GM21786 (cell line): Measurements from ENCODE around the gene TAS2R60.
A peak's percentile ranks its signal among the peaks of the same experiment; 100 is the strongest.
"Not testable (repeated sequence)": the region's sequence is repeated elsewhere in the genome, so short reads cannot be mapped to it uniquely, and the experiment has no call there.

Experiments used
- ATAC-seq: cut with Tn5 transposase; IDR thresholded peaks from one replicate; pipeline ENCODE4 v1.9.1; 2021; ENCODE audit not compliant: unreplicated experiment

Gene TAS2R60

DNA sequence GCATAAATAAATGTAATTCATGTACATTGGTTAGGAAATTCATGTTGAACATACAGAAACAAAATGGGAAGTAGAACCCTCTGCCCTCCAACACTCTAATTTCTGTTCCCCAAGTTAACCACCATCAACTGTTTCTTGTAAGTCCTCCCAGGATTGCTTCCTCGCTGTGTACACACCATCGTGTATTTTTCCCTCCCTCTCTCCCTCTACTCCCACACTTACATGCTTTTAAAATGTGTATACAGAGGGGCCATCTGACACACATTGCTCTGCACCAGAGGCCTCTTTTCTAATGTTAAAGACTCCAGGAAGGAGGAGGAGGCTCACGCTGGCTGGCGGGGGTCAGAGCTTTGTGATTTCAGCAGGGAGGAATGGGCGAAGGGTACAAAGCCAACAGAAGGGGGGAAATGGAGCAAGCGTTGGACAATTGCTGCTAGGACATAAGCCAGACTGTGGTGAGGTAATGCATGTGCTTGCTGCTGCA, 32.7 kb upstream of the TAS2R60 start:
- ATAC-seq = no peak

DNA sequence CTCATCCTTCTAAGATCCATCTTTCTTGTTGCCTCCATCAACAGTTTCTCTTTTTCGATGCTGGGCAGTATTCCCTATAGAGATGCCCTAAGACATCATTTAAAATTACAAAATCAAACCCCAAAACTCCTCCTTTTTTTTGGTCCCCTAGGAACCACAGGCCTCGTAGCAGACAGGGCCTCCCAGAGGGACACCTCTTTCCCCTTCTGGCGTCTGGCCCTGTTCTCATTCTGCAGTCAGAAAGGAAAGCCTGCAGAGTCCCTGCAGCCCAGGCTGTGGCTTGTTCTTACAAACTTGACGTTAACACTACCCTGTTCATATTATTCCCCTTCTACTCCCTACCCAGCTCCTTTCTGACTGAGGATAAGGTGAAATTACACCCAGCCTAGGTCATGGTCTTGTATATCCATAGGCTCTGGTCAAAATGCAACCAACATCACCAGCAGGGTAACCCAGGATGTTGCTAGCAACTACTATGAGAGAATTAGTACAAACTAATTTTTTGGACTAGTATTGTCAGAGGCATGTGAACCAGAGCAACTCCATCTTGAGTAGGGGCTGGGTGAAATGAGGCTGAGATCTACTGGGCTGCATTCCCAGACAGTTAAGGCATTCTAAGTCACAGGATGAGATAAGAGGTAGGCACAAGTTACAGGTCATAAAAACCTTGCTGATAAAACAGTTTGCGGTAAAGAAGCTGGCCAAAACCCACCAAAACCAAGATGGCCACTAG, 31.1 kb upstream of the TAS2R60 start:
- ATAC-seq = no peak

DNA sequence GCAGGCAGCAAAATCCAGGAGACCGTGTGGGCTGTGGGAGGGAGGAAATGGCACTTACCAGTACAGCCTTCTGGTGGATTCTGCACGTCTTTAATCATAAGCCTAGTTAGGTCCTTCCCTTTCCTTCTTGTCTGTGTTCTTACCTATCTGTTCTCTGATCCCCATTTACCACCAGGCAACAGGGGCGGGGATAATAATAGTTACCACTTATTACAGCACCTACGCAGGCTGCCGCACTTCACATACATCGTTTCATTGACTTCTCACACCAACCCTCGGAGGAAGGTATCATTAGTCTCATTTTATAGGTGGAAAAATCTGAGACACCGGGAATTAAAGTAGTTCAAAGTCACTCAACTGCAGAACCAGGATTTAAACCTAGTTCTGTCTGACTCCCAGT, 30.1 kb upstream of the TAS2R60 start:
- no peak for ATAC-seq

DNA sequence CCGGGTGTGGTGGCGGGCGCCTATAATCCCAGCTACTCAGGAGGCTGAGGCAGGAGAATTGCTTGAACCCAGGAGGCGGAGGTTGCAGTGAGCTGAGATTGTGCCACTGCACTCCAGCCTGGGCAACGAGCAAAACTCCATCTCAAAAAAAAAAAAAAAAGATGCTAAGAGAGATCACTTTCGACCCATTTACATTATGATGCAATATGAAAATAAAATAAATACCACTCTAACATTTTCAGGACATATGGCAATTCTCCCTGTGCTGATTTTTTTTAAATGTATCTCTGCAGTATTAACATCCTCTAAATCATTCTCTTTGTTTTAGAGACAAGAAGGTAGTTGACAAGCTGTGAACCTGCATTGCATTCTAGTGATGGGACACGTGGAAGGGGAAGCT, 28.0 kb upstream of the TAS2R60 start:
- not testable (repeated sequence) for ATAC-seq

DNA sequence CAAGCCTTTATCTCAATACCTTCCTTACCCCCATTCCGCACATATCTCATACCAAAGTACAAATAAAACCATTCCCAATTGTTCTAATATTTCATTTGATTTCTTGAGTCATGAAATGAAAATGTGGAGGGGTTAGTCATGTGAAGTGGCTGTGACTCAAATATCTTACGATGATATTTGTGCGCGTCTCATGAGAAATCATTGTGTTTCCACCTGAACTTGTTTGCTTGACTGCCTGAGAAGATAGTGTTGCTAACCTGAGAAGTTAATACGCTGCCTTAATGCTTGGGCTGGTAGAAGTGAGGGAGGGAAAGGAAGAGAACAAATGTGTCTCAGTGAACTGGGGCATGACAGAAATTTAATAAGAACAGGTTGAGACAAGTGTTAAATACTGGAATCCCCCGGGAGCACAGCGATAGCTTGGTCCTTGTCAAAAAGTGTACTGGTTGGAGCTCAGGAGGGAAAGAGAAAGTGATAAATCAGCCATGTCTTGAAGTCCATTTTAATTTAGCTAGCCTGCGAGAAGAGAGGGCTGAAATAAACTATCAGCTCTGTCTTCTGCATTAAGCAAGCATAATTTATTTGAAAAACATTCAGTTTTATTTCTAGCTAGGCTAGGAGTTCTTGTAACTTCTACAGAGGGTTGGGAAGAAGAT, 27.4 kb upstream of the TAS2R60 start:
- no peak for ATAC-seq

DNA sequence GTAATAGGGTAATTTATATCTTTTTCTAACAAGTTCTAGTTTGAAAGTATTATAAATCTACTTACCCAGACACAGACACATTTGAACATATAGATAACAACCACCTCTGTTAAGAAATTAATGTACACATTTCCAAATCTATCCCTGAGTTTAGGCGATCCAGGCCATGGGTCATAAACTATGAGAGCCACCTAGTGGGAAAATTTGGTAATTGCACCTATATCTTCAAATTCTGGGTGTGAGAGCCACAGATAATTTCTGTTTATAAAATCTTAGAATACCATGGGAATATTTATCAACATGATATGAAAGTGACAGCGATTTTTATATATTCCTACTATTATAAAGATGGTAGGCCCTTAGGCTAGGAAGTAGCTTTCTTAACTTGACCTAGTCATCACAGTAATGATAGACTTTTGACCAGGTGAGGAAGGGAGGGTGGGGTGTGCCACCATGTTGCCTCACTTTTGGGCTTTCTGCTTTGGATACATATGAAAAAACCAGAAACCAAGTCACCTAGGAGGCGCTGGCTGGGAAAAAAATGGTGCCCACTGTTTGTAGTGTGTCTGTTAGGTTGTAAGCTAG, 26.6 kb upstream of the TAS2R60 start:
- ATAC-seq = peak; percentile 59

DNA sequence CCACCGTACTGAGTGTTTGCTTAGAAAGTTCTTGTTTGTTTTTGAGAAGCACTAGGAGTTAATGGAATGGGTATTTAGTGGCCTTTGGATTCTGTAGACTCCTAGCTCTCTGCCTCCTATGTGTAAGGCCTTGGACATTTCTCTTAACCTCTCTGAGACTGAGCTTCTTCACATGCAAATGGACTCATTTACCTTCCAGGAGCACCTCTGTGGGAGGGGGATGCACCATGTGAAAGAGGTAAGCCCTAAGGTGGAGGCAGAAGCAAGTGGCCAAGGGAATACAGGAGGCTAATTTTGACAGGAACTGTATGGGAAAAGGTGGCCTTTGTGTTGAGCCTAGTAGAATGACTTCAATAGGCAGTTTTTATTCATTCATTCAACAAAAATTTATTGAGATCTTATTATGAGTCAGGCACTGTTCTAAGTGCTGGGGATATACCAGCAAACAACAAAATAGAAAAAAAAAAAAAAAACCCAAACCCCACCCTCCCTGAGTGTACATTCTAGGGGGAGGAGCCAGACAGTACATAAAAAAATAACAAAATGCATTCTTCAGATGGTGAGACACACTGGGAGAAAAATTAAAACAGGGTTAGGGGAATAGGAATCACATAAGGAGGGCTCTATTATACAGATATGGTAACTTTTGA, 25.4 kb upstream of the TAS2R60 start:
- ATAC-seq = no peak

DNA sequence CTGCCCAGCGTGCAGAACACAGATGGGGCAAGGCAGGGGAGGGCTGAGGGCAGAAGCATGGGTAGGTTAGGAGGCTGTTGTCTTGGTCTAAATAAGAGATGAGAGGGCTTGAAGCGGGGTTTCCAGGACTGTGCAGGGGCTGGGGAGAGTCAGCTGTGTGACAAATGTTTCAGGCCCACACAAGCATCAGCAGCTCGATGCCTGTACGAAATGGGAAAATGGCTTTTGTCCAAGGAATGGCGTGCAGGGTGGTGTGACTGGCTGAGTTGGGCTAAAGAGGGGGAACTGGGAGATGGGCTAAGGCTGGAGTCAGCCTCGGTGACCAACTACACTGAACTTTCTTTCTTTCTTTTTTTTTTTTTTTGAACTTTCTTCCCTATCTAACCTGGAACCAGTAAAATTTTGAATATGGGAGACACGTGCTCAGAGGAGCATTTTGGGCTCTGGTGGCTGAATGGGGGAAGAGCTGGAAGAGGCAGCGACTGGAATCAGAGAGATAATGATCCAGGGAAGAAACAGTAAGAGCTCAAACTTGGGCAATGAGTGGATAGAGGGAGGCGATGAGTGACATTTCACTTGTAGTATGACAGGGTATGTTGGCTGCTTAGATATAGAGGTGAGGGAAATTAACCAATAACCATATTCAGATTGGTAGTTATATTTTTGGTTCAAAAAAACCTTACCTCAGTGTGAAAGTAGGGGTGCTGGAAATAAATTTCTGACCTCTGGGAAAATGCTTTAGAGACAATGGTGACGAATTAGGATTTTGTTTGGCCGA, 24.4 kb upstream of the TAS2R60 start:
- no peak for ATAC-seq

DNA sequence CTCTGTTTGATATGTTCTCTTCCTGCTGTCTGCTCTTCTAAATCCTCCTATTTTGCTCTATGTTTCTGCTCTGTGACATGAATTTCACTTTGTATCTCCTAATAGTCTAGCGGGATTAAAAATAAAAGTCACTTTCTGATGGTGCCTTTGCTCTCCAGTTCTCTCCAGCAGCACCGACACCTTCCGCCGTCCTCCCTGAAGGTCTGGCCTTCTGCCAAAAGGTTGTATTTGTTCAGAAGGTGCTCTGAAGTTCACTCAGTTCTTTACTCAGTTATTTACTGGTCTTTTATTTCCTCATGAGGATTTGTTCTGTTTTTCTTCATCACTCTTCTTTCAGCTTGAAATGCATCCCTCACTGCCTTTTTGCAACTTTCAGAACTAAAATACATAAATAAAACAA, 23.4 kb upstream of the TAS2R60 start:
- no peak for ATAC-seq

DNA sequence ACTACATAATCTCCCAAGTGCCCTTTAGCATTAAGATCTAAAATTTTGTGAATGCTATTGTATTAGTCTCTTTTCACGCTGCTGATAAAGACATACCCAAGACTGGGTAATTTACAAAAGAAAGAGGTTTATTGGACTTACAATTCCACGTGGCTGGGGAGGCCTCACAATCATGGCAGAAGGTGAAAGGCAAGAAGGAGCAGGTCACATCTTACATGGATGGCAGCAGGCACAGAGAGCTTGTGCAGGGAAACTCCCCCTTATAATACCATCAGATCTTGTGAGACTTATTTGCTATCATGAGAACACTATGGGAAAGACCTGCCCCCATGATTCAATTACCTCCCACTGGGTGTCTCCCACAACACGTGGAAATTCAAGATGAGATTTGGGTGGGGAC, 22.6 kb upstream of the TAS2R60 start:
- not testable (repeated sequence) for ATAC-seq

DNA sequence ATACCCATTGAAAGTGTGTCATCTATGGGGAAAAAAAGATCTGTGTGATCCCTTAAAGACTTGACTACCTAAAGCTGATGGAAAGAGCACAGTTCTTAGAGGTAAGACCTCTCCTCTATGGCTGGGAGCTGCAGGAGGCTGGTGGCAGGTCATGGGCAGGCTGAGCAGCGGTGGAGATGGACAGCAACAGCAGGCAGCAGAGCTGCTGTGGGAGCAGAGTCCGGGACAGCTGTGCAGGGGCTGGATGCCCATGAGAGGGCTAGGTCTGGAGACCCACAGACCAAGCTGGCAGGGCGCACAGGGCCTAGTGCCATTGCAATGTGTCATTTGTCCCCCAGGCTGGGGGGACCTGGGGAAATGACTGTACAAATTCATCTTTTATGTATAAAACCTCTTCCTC, 21.2 kb upstream of the TAS2R60 start:
- no peak for ATAC-seq

DNA sequence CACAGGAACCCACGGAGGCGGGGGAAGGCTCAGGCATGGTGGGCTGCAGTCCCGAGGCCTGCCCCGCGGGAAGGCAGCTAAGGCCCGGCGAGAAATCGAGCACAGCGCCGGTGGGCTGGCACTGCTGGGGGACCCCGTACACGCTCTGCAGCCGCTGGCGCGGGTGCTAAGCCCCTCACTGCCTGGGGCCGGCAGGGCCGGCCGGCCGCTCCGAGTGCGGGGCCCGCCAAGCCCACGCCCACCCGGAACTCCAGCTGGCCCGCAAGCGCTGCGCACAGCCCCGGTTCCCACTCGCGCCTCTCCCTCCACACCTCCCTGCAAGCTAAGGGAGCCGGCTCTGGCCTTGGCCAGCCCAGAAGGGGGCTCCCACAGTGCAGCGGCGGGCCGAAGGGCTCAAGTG, 18.8 kb upstream of the TAS2R60 start:
- not testable (repeated sequence) for ATAC-seq

DNA sequence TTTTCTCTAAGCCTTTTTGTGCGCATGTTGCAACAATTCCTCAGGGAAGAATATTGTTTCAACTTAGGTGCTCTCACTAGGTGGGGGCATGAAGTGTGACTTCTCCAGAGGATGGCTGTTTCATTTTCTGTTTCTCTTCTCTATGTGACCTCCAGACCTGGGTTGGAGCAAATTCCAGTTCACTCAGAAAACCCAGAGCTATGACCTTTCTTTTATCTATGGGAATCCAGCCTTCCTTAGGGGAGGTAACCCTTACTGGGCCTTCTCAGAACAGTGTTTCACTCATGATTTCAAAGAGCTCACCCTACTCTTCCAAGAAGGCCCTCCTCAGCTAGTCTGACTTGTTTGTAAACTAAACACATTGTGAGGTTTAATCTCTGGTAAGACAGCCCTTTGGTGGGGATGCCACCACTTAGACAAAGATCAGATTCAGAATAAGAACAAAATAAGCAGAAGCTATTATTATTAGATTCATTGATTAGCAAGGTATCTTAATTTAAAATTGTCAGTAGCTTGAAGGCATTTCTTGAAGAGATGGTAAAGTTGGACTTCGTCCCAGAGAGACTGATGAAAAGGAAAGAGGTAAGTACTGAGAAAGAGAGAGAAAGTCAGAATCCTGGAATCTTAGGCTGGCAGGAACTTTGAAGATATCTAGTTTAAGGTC, 16.6 kb upstream of the TAS2R60 start:
- ATAC-seq = no peak

DNA sequence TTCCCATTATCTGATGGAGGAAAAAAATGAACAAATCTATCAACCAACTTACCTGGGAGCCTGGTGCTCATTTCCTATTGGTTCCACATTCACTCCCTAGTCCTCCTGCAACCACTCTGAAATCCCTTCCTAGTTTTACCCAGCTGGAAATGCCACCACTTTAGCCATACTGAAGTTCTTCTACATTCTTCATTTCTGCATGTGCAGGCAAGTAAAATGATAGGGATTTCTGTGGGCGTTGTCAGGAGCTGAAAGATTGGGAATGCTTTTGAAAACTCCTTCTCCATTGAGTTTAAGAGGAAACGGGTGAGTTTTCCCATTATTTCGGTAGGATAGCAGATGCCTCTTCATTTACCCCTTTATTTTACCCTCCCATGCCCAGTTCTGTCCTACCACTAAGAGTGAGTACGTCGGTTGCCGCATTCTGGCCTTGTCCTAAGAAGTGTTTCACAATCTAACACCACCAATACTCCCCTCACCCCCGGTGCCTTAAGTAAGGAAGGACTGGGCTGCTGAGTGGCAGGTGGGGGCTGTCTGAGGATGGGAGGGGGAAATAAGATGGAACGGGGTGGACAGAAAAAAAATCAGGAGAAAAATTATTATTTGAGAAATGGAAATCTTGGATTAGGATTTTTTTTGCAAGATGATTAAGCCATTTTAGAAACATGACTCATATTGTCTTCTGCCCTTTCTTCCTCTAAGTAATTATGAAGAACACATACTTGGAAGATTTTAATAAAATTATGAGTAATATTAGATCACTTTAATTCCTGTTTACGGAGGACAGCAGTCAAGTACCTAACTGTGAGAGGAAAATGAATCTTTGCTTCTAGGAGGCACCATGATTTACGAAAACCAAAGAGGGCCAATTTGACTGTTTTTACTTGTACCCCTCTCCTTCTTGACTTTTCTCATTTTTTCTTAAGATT, 13.2 kb upstream of the TAS2R60 start:
- ATAC-seq = no peak

DNA sequence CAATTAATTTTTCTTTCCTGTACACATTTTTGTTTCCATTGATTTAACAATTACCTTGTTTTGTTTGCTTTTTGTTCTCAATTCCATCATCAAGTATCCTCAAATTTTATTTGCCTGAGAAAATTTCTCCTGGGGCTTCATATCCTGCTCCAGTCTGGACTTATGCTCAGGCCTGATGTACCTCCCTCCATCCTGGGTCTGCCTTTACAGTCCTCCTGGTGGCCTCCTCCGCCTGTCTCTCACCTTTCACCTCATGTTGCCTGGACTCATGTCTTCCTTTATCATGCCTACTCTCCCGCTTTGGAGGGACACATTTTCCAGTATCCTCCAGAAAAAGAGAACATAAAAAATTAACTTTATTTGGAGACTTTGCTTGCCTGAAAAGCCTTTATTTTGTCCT, 12.1 kb upstream of the TAS2R60 start:
- no peak for ATAC-seq

DNA sequence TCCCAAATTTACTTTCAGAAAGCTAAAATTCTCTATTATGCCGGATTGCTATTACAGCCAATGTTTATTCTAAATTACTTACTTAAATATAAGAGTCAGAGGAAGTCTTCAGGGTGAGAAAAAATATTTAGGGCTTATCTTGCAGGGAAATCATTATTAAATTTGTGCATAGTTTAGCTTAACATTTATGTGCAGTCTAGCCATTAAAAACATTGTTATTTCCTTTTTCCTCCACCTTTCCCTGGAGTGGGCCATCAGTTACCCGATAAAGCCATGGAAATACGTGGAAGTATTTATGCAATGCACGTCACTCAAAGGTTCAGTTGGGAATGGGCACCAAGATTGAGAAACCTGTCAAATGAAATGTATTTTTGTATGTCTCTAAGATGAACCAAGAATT, 9.5 kb upstream of the TAS2R60 start:
- no peak for ATAC-seq

DNA sequence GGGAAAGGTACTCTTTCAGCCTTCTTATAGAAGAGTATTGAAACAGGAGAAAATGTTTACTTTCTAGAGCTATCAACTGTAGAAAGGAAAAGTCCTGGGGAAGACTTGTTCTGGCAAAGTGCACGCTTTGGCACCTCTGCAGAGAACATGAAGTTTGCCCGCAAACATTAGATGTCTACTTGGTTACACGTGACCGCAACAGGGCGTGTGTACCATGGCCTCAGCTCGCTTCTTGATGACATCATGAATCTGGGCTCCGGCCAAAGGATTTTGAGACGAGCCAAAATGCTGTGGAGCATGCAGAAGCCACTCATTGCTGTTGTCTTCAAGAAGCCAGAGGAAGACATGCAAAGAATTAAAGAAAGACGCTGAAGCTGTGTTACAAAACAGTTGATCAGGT, 8.6 kb upstream of the TAS2R60 start:
- no peak for ATAC-seq

DNA sequence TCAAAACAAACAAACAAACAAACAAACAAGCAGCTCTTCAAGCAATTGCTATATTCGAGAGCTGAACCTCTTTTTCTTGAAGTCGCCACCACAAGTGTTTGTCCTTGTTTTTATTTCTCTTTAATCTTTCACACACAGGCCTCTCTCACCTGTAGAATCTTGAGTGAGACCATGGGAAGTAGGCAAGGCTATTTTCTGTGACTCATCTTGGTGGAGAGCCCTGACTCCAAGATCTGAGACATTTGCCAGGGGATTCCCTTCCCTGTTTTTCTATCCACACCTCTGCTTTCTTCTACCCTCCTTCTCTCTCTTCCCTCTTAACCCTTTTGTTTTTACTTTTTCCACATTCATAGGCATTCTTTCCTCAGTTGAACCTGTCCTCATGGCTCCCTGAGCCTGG, 8.0 kb upstream of the TAS2R60 start:
- ATAC-seq = no peak

DNA sequence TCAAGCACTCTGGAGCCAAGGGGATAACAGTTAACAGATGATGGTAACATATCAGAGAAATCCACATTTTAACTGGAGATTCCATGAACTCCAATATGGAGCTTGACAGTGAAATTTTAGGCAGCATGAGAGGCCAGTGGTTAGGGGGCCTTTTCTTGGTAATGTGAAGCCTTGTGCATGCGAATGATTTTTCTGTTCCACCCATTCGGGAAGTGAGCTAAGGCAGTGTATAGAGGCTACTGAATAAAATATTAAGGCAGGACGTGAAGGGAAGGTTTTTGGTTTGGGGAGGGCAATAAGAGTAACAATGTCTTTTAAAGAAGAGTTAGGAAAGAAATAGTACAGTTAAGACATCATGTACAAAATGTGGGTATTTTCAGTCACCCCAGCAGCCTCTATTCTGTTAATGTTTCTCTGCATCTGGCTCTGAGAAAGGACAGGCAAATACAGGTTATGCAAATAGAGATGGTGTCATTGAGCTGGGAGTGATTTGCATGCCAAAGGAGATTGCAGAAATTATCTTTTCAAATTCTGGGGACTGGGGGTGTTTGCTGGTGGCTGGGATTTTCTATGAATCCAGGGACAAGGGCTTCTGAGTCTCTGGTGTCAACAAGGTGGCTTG, 6.8 kb upstream of the TAS2R60 start:
- peak; percentile 58 for ATAC-seq
